Measurements from ENCODE around the gene MAPKAP1. TPM values are rescaled to one million over a fixed set of nuclear protein-coding genes. Genes with fewer than 3 reads are reported as not detected.
"Not testable (repeated sequence)": the region's sequence is repeated elsewhere in the genome, so short reads cannot be mapped to it uniquely, and the experiment has no call there.

Gene MAPKAP1
- total RNA-seq, 1 experiment from 2014 or later, result 79.9 TPM

DNA sequence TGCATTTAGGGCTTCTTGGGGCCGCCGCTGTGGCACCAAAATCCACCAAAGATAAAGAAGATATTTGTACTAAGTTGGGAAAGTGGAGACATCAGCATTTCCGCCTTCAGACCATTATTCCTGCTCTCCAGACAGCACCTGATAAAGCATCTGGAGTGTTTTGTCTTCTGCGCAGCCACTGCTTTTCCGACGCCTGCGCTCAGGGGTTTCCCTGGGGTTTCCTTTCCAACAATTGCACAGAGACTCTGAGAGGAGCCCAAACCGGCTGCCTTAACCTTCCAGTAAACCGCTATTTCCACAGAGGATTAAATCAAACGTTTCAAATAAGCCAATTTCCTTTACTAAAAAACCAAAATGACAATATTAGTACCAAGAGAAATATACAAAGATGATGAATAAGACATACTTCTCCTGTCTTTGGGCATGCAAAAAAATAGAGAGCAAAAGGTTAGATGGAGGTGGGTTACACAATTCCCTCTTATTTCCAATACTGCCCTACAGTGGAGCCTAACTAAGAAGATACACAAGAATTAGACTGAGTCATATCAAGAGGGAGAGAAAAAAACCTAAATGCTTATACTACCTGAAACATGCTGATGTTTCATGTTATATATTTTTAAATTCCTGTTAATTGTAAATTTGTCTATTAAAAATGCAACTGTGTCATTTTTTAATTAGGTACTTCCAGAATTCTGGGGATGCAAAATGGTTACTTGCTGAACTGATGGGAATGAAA, 98.4 kb downstream of the MAPKAP1 start:
- no peak for DNase-seq (ENCODE audit: low spot score)

GRCh38 chr9:125604196-125604595, 102.8 kb downstream of the MAPKAP1 start:
- no peak for DNase-seq (ENCODE audit: low spot score)

- DNase-seq (ENCODE audit: low spot score), result no peak
Observed at GRCh38 chr9:125603478-125604021, 103.5 kb downstream of the MAPKAP1 start.

DNA sequence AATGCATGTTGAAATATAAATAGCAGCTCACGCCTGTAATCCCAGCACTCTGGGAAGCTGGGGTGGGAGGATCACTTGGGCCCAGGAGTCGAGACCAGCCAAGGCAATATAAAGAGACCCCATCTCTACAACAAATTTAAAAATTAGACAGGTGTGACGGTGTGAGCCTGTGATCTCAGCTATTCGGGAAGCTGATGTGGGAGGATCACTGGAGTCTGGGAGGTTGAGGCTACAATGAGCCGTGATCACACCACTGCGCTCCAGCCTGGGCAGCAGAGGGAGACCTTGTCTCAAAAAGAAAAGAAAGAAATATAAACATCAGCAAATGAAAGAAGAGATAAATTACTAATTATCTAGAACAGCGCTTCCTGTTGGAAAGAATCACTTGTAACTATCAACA, 105.0 kb downstream of the MAPKAP1 start:
- DNase-seq (ENCODE audit: low spot score), result no peak

DNA sequence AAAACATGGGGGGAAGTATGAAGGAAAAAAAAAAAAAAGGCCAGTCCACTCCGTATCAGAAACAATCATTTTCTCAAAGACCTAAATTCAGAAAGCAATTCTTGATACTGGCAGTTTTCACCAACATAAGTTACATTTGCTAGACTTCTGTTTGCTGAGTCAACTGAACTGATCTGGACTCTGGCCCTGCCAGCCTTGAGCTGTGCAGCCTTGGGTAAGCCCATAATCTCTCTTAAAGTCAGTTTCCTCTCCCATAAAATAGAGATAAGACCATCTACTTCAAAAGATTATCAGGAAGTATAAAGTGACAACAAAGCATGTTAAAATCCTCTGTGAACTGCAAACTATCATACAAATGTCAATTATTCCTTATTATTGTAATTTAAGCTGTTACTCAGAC, 106.8 kb downstream of the MAPKAP1 start:
- peak; percentile 15 for DNase-seq (ENCODE audit: low spot score)

DNA sequence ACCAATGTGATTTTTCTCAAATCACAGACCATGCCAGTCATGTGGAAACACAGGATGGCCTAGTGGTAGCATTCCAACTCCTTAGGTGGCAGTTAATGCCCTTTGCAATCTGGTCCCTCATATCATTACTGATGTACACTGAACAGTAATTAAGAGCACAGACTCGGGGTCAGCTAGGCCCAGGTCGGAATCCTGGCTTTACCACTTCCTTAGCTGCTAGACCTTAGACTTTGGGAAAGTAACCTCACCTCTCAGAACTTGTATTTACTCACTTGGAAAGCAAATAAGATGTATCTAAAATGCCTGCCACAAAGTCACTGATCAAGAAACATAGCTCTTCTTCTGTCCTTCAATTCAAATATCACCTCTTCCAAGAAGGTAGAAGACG, 112.8 kb downstream of the MAPKAP1 start:
- DNase-seq (ENCODE audit: low spot score), result no peak

DNA sequence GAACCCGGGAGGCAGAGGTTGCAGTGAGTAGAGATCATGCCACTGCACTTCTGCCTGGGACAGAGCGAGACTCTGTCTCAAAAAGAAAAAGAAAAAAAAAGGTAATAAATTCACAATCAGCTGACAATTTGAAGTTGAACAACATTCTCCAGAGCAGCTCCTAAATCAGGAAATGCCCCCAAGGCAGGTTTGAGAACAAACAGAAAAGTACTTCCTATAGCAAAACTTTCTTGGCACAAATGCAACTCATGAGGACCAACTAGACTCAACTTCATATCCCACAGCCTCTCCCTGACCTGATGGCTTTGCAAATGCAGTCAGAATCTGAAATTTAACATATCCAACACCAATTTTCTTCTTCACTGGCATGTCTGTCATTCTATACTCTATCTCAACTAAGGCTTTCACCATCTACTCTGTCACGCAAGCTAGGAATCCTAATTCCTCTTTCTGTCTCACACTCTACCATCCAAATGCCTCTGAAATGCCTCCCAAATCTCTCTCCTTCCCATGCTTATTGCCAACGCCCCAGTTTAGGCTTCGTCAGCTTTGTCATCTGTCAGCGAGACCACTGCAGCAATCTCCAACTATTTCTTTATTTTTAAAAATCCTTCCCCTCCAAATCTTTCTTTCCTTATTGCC, 113.3 kb downstream of the MAPKAP1 start:
- no peak for DNase-seq (ENCODE audit: low spot score)

GRCh38 chr9:125591888-125592287, 115.1 kb downstream of the MAPKAP1 start:
- DNase-seq (ENCODE audit: low spot score), result no peak

GRCh38 chr9:125591245-125591644, 115.8 kb downstream of the MAPKAP1 start:
- DNase-seq (ENCODE audit: low spot score), result no peak

- no peak for DNase-seq (ENCODE audit: low spot score)
Observed at GRCh38 chr9:125589287-125589686, 117.7 kb downstream of the MAPKAP1 start.

DNA sequence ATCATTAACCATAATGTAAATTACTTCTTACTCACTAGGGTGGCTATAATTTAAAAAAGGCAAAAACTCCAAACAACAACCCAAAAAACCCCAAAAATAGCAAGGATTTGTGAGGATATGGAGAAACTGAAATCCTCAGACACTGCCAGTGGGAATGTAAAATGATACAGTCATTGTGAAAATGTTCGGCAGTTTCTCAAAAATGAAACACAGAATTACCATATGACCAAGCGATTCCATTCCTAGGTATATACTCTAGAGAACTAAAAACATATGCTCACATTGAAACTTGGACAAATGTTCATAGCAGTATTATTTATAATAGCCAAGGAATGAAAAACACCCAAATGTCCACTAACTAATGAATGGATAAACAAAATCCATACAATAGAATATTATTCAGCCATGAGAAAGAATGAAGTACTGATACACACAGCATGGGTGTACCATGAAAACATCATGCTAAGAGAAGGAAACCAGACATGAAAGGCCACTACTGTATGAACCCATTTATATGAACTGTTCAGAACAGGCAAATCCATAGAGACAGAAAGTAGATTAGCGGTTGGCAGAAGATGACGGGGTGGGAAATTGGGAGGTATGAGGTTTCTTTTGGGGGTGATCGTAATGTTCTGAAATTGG, 119.1 kb downstream of the MAPKAP1 start:
- DNase-seq (ENCODE audit: low spot score), result no peak

DNA sequence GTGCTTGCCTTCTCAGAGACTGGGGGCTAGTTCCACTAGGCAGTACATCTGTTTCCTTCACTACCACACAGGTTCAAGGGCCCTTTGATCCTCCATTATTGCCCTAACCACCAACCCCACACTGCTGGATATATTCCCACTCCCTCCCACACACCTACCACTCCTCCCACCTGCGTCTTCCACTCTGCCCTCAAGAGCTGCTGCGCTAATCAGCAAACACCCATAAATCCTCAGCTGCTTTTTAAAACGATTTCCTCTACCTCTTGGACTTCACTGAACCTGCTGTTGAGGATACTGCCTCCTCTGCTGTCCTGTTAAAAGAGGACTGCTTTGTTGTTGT, 120.9 kb downstream of the MAPKAP1 start:
- DNase-seq (ENCODE audit: low spot score), result no peak

DNA sequence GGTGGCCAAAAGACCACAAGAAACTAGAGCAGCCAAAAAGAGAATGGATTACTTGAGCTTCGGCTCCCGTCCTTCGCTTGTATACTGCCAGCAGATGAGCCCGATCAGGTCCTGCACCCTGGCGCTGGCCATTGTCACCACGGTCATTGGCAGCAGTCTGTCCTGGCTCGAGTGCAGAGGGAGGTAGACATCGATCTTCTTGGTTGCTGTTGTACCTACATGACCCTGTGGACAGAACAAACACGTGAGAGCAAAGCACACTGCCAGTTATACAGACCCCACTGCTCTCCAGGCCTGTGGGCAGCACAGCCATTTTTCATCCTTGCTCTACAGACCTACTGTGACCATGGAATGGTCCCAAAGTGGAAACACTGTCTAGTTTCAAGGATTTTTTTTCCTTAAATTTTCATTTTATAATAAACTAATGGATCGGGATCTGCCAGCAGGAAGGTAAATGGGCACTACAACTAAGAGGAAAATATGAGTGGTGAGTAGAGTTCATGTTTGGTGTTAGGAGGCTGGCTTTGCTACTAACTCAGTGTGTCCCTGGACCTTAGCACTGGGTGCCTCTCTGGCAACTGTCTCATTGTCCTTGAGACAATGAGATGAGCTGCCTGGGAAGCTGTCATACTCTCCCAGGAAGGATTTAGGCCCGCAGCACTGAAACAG, 121.4 kb downstream of the MAPKAP1 start:
- DNase-seq (ENCODE audit: low spot score), result no peak

DNA sequence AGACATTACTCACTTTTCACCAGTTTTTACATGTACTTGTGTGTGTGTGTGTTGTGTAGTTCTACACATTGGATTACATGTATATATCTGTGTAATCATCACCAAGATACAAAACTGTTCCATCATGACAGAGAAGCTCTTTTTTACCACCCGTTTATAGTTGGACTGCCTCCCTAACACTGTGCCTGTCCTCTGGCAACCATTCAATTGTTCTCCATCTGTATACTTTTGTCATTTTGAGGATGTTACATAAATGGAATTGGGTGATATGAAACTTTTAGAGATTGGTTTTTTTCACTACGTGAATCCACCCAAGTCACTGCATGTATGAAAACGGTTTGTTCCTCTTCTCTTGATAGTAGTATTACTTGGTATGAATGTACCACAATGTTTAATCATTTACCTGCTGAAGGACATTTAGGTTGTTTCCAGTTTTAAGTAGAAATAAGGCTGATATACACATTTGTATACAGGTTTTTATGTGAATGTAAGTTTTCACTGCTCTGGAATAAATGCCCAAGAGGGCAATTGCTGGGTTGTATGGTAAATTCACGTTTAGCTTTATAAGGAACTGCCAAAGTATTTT, 126.2 kb downstream of the MAPKAP1 start:
- no peak for DNase-seq (ENCODE audit: low spot score)

DNA sequence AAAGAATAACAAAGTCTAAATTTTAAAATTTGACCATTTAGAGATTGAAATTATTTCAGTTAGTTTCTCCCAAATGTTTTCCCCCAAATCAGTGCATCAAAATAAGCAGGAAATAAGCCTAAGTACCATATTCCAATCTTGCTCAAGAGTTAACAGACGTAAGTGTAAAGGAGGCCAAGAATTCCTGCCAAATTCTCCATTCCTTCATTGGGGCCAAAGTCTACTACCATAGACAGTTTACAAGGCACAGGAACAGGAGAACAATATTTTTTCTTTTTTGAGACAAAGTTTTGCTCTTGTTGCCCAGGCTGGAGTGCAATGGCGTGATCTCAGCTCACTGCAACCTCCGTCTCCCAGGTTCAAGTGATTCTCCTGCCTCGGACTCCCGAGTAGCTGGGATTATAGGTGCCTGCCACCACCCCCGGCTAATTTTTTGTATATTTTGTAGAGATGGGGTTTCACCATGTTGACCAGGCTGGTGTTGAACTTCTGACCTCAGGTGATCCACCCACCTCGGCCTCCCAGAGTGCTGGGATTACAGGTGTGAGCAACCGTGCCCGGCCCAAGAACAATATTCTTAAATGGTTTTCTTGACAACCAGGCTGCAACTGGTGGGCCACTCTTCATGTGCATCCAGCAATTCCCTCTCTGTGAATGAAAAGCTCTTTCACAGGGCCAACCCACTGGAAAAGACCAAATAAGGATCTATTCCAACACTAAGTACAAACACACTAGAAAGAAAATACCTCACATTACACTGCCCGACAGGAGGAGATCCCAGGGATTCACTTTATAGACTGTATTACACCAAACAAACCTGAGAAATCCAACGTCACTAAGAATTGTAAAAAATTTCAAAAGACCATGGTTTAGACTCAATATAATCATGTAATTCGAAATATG, 127.7 kb downstream of the MAPKAP1 start:
- no peak for DNase-seq (ENCODE audit: low spot score)

DNA sequence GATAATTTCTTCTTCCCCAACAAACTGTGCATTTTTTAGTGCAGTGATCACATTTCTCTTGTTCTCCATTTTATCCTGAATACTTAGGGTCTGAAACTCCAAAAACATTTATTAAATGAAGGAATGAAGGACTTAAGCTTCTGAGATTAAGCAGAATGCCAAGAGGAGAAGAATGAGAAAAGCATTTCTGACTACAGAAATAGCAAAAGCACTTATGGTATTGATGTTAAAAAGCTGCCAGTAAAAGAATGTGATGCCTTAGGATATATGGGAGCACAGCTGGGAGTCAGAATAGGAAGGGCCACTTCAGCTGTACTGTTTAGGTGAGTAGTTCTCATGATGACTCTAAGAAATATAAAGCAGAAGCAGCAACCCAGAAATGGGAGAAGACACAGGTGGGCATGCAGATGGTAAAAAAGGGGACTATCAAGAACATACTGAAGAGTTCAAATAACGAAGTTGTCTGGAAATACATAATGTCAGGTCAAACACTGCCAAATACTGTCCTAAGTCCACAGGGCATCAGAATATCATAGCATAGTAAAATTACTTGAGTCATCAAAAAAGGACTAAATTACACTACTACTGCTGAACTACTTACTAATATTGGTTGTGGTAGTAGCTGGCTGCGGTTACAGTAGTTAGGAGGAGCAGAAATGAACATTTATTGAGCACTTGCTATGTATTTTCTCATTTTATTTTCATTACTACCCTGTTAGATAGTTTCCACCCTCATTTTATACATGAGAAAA, 132.7 kb downstream of the MAPKAP1 start:
- no peak for DNase-seq (ENCODE audit: low spot score)

GRCh38 chr9:125572461-125572860, 134.5 kb downstream of the MAPKAP1 start:
- DNase-seq (ENCODE audit: low spot score), result not testable (repeated sequence)

GRCh38 chr9:125571824-125572223, 135.2 kb downstream of the MAPKAP1 start:
- not testable (repeated sequence) for DNase-seq (ENCODE audit: low spot score)

DNA sequence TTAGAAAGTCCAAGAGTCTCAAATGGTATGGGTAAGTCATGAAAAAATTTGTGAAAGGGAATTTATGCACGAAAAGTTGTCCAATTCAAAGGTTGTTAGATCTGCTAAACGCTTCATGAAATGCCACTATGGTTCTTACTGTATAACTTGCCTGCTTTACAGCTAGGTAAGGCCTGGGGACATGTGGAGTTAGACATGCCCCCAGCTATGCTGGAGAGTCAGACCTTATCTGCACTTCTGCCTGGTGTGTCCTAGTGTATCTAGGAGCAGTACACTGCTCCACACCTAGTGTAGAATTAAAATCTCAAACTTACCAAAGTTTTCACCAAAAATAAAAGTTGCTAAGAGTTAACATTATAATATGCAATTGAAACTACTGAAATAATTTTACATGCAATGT, 136.8 kb downstream of the MAPKAP1 start:
- no peak for DNase-seq (ENCODE audit: low spot score)

DNA sequence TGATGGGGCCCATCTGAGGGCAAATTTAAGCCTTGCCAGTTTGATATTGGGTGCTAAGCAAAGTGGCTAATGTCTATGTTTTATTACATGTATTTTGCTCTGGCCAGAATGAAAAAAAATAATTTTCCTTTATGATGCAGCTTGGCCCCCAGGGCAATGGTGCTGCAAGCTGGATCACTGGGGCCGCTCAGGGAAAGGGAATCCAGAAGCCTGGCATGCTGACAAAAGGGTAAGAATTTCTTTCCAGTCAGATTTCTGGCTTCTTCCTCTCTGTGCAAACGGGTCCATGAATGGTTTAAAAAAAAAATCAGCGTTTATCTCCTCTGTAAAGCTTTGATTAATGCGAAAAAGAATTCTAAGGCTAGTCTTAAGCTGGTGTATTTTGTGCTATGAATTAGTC, 138.4 kb downstream of the MAPKAP1 start:
- no peak for DNase-seq (ENCODE audit: low spot score)
